Measurements from ENCODE around the gene KAT8. TPM values are rescaled to one million over a fixed set of nuclear protein-coding genes. Genes with fewer than 3 reads are reported as not detected.
"Not testable (repeated sequence)": the region's sequence is repeated elsewhere in the genome, so short reads cannot be mapped to it uniquely, and the experiment has no call there.

KAT8 gene
- total and polyA plus RNA-seq, 9 donors = 45.9 to 65.2 (median 53.2) TPM

DNA sequence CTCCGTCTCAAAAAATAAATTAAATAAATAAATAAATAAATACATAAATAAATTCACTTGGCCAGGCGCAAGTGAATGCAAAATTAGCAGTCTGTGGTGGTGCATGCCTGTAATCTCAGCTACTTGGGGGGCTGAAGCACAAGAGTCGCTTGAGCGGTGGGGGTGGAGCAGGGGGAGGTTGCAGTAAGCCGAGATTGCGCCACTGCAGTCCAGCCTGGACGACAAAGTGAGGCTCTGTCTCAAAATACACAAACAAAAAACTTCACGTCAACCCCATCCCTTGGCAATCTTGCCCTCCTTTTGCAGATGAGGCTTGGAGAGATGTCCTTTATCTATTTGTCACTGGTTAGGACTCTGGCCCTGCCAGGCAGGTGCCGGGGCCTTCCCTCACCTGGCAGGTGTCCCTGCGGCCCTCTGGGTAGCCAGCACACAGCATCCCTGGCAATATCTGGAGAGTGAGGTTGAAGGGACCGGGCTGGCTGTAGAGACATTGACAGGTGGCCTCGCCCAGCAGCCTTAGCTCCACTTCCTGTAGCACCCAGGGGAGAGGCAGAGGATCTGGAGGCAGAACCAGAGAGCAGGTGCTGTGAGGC is 28.0 kb downstream of the KAT8 start:
- H3K27ac ChIP-seq (ENCODE audit: low read length) = no peak overlapping the region
- 64% methylated on average over 2 of the region's 12 CpGs for WGBS (ENCODE audit: insufficient coverage)

DNA sequence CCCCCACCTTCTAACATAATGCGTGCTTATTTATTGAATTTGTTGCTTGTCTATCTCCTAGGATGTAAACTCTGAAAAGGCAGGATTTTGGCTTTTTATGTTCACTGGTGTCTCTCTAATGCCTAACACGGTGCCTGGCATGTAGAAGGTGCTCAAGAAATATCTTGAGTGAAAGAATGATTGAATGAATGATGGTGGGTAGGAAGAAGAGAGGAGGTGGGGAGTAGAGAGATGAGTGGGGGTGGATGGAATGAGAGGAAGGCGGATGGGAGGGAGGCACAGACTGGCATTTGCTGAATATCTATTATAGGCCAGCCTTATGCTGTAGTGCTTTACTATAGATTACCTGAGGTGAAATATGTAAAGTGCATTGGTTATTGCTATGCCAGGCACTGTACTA is 30.1 kb downstream of the KAT8 start:
- 100% methylated on average over 2 of the region's 3 CpGs for WGBS (ENCODE audit: insufficient coverage)
- Histone ChIP-seq H3K4me3 (ENCODE audit: low read length) (no peak overlapping the region), H3K36me3 (ENCODE audit: control insufficient read depth, insufficient read depth, low read length) (no peaks in the 10 kb centered on the region), H3K9me3 (replicated peaks; ENCODE audit: control insufficient read depth, low read depth, low read length) (no peaks in the 10 kb centered on the region), H3K4me1 (ENCODE audit: control insufficient read depth, insufficient read depth, low read length) (peaks cover 7% of the 10 kb centered on the region), H3K27me3 (ENCODE audit: control insufficient read depth, insufficient read depth, low read length) (peaks cover 41% of the 10 kb centered on the region), H3K27ac (ENCODE audit: low read length) (no peak overlapping the region)
- DNase-seq = no peak

More for the DNA sequence above, 28.0 kb downstream of the KAT8 start:
- H3K27me3 ChIP-seq (ENCODE audit: control insufficient read depth, insufficient read depth, low read length) = peaks cover 38% of the 10 kb centered on the region
- H3K4me1 ChIP-seq (ENCODE audit: control insufficient read depth, insufficient read depth, low read length) = peaks cover 22% of the 10 kb centered on the region
- DNase-seq = no peak
- H3K4me3 ChIP-seq (ENCODE audit: low read length) = no peak overlapping the region
- no peaks in the 10 kb centered on the region for H3K36me3 ChIP-seq (ENCODE audit: control insufficient read depth, insufficient read depth, low read length)
- no peaks in the 10 kb centered on the region for H3K9me3 ChIP-seq (replicated peaks; ENCODE audit: control insufficient read depth, low read depth, low read length)

DNA sequence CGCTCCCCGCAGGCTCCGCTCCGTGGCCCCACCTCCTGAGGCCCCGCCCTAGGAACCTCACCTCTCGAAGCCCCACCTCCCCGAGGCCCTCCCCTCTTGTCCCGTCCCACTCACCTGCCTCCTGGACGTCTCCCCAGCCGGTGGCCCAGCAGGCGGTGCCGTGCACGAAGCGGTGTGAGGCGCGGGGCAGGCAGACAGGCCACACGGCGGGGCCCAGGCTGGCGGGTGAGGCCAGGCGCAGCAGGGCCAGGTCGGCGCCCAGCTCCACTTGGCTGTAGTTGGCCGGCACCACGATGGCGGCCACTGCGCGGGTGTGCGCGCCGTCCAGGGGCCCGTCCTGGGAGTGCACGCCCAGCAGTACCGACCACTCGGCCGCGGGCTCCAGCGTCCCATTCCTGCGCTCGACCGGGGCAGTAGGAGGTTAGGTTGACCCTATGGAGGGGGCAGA is 30.8 kb downstream of the KAT8 start:
- H3K4me3 ChIP-seq (ENCODE audit: low read length) = no peak overlapping the region
- no peaks in the 10 kb centered on the region for H3K36me3 ChIP-seq (ENCODE audit: control insufficient read depth, insufficient read depth, low read length)
- no peak for DNase-seq
- peaks cover 41% of the 10 kb centered on the region for H3K27me3 ChIP-seq (ENCODE audit: control insufficient read depth, insufficient read depth, low read length)
- H3K9me3 ChIP-seq (replicated peaks; ENCODE audit: control insufficient read depth, low read depth, low read length) = no peaks in the 10 kb centered on the region
- 6% methylated on average over 39 of the region's 40 CpGs for WGBS (ENCODE audit: insufficient coverage)
- H3K4me1 ChIP-seq (ENCODE audit: control insufficient read depth, insufficient read depth, low read length) = peaks cover 3% of the 10 kb centered on the region
- H3K27ac ChIP-seq (ENCODE audit: low read length) = no peak overlapping the region

DNA sequence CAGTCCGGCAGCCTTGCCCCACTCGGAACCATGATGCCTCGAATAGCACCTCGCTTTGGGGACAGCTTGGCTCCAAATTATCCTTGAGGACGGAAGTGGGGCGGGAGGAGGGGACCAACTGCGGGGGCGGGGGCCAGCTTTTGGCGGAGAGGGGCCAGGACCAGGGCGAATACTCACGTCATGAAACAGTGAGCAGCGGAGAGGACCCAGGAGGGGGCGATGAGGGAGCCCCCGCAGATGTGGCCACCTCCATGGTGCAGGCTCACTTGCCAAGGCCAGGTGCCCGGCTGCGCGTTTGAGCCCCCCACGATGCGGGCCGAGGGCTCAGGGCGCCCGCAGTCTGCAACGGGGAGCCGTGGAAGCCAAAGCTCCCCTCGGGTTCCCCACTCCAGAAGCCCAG is 31.4 kb downstream of the KAT8 start:
- DNase-seq = no peak
- WGBS (ENCODE audit: insufficient coverage) = 65% methylated on average over 25 of the region's 25 CpGs
- no peak overlapping the region for H3K27ac ChIP-seq (ENCODE audit: low read length)
- no peak overlapping the region for H3K4me3 ChIP-seq (ENCODE audit: low read length)
- no peaks in the 10 kb centered on the region for H3K9me3 ChIP-seq (replicated peaks; ENCODE audit: control insufficient read depth, low read depth, low read length)
- no peaks in the 10 kb centered on the region for H3K36me3 ChIP-seq (ENCODE audit: control insufficient read depth, insufficient read depth, low read length)
- peaks cover 3% of the 10 kb centered on the region for H3K4me1 ChIP-seq (ENCODE audit: control insufficient read depth, insufficient read depth, low read length)
- peaks cover 41% of the 10 kb centered on the region for H3K27me3 ChIP-seq (ENCODE audit: control insufficient read depth, insufficient read depth, low read length)

DNA sequence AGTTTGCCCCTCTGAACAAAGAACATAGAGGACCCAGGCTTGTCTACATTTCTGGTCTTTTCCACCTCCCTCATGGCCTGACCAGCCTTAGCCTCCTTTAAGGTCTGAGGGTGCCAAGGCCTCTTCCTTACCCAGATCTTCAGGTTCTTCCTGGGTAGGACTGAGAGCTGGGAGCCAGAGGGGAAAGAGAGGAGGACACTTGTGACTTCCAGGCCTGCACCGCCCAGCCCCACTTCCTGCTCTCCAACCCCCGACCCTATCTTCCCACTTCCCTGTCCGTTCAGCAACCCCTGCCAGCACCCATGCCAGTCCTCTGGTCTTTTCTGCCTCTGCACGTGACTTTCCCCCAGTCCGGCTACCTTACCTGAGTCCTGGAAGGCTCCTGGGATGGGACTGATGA is 31.9 kb downstream of the KAT8 start:
- no peaks in the 10 kb centered on the region for H3K36me3 ChIP-seq (ENCODE audit: control insufficient read depth, insufficient read depth, low read length)
- DNase-seq = no peak
- H3K9me3 ChIP-seq (replicated peaks; ENCODE audit: control insufficient read depth, low read depth, low read length) = no peaks in the 10 kb centered on the region
- 72% methylated on average over 2 of the region's 5 CpGs for WGBS (ENCODE audit: insufficient coverage)
- peaks cover 3% of the 10 kb centered on the region for H3K4me1 ChIP-seq (ENCODE audit: control insufficient read depth, insufficient read depth, low read length)
- H3K4me3 ChIP-seq (ENCODE audit: low read length) = no peak overlapping the region
- peaks cover 41% of the 10 kb centered on the region for H3K27me3 ChIP-seq (ENCODE audit: control insufficient read depth, insufficient read depth, low read length)
- H3K27ac ChIP-seq (ENCODE audit: low read length) = no peak overlapping the region

DNA sequence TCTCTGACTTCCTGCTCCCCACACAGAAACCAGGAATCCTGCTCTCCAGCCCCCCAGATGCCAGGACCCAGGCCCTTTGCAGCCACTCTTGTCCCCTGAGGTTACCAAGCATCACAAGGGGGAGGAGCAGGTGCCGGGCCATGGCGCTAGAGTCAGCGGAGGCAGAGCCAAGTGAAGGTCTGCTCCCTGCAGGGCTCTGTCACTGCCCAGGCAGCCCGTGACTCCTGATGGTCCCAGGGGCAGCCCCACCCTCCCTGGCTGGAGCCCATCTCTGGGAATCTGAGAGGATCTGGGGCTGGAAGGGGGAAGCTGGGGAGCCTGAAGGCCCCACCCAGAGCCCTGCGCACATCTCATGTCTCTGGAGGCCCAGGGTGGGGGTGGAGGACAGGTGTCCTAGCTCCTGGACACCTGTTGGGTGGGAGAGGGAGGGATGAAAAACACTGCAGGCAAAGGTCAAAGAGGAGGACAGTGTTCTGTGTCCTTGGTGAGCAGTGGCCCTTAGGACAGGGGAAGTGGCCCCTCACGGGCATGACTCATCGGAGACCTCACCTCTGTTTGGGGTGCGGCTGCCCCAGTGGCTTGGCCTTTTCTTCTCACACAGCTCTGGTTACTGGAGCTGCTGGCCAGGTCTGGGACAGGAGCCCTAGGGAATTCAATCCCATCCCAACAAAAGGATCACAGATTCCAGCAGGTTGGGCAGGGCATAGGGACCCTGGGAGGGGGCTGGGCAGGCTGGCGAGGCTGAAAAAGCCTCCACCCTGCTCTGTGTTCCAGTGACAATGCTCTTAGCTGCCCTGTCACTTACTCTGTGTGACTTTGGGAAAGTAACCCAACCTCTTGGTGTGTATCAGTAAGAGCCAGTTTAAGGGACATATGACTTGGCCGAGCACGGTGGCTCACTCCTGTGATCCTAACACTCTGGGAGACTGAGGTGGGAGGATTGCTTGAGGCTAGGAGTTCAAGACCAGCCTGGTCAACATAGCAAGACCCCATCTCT is 32.7 kb downstream of the KAT8 start, which contains the start of gene PRSS36:
PRSS36 (minus strand) TSS at position 173 of the 997 bp plus-strand sequence; CDS start at position 142, 31 bp downstream.
- 54% methylated on average over 5 of the region's 11 CpGs for WGBS (ENCODE audit: insufficient coverage)
- no peak for DNase-seq
- no peaks in the 10 kb centered on the region for H3K9me3 ChIP-seq (replicated peaks; ENCODE audit: control insufficient read depth, low read depth, low read length)
- peaks cover 41% of the 10 kb centered on the region for H3K27me3 ChIP-seq (ENCODE audit: control insufficient read depth, insufficient read depth, low read length)
- no peak within 1 kb of the TSS for H3K4me3 ChIP-seq (ENCODE audit: low read length)
- H3K36me3 ChIP-seq (ENCODE audit: control insufficient read depth, insufficient read depth, low read length) = no peaks in the 10 kb centered on the region
- no peak within 1 kb of the TSS for H3K27ac ChIP-seq (ENCODE audit: low read length)
- peaks cover 3% of the 10 kb centered on the region for H3K4me1 ChIP-seq (ENCODE audit: control insufficient read depth, insufficient read depth, low read length)

DNA sequence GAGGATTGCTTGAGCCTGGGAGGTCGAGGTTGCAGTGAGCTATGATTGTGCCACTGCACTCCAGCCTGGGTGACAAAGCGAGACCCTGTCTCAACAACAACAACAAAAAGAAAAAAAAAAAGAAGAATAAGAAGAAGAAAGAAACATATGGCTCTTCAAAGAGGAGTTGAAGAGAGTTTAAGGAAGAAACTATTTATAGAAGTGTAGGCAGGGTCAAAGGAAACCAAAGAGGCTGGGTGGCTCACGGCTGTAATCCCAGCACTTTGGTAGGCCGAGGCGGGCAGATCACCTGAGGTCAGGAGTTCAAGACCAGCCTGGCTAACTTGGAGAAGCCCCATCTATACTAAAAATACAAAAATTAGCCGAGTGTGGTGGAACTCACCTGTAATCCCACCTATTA is 33.5 kb downstream of the KAT8 start:
- H3K27me3 ChIP-seq (ENCODE audit: control insufficient read depth, insufficient read depth, low read length) = peaks cover 35% of the 10 kb centered on the region
- not testable (repeated sequence) for H3K36me3 ChIP-seq (ENCODE audit: control insufficient read depth, insufficient read depth, low read length); H3K4me3 ChIP-seq (ENCODE audit: low read length); DNase-seq; H3K4me1 ChIP-seq (ENCODE audit: control insufficient read depth, insufficient read depth, low read length); H3K9me3 ChIP-seq (replicated peaks; ENCODE audit: control insufficient read depth, low read depth, low read length); H3K27ac ChIP-seq (ENCODE audit: low read length)
- WGBS (ENCODE audit: insufficient coverage) = no CpG with 5 or more reads among the region's 6 CpGs

DNA sequence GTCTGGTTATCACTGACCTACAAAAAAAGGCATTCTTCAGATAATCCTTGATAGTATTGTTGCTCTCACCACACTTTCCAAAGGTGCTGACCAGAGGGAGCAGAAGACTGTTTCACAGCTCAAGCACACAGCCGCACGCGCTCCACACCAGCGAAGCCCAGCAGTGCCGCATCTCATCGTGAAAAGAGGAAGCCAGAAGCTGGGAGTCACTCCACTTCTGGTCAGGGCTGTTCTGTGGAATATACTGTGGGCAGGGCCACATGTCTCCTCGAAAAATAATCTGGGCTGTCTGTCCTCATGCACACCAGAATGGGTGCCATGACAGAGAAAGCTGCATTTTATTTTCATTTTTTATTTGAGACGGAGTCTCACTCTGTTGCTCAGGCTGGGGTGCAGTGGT is 39.7 kb downstream of the KAT8 start:
- Histone ChIP-seq H3K27me3 (ENCODE audit: control insufficient read depth, insufficient read depth, low read length) (peaks cover 6% of the 10 kb centered on the region), H3K36me3 (ENCODE audit: control insufficient read depth, insufficient read depth, low read length) (no peaks in the 10 kb centered on the region), H3K27ac (ENCODE audit: low read length) (no peak overlapping the region), H3K4me1 (ENCODE audit: control insufficient read depth, insufficient read depth, low read length) (no peaks in the 10 kb centered on the region), H3K4me3 (ENCODE audit: low read length) (no peak overlapping the region), H3K9me3 (replicated peaks; ENCODE audit: control insufficient read depth, low read depth, low read length) (no peaks in the 10 kb centered on the region)
- no peak for DNase-seq
- 29% methylated on average over 7 of the region's 8 CpGs for WGBS (ENCODE audit: insufficient coverage)

DNA sequence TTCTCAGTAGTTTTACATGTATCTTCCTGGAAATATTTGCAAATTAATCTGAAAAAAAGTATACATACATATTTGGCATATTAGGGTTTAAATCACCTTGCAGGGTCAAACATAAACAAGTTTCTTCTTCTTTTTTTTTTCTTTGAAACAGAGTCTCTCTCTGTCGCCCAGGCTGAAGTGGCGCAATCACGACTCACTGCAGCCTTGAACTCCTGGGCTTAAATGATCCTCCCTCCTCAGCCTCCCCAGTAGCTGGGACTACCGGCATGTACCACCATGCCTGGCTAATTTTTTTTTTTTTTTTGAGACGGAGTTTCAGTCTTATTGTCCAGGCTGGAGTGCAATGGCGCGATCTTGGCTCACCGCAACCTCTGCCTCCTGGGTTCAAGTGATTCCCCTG is 49.9 kb downstream of the KAT8 start:
- no peaks in the 10 kb centered on the region for H3K27me3 ChIP-seq (ENCODE audit: control insufficient read depth, insufficient read depth, low read length)
- no peak overlapping the region for H3K27ac ChIP-seq (ENCODE audit: low read length)
- H3K9me3 ChIP-seq (replicated peaks; ENCODE audit: control insufficient read depth, low read depth, low read length) = no peaks in the 10 kb centered on the region
- H3K4me3 ChIP-seq (ENCODE audit: low read length) = no peak overlapping the region
- 78% methylated on average over 5 of the region's 8 CpGs for WGBS (ENCODE audit: insufficient coverage)
- no peaks in the 10 kb centered on the region for H3K4me1 ChIP-seq (ENCODE audit: control insufficient read depth, insufficient read depth, low read length)
- no peak for DNase-seq
- H3K36me3 ChIP-seq (ENCODE audit: control insufficient read depth, insufficient read depth, low read length) = no peaks in the 10 kb centered on the region

DNA sequence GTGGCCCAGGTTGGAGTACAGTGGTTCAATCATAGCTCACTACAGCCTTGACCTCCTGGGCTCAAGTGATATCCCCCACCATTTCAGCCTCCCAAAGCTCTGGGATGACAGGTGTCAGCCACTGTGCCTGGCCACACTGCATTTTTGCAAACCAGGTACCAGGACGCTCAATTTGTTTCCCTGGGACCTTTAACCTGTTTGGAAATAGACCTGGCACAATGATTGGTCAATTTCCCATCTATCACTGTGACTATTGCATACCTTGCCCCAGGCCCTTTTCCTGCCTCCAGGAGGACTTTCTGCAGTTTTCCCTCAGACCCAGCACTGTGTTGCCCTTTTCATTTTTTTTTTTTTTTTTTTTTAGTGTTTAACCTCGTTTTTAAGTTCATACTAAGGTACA is 51.4 kb downstream of the KAT8 start:
- Histone ChIP-seq H3K27ac (ENCODE audit: low read length) (no peak overlapping the region), H3K9me3 (replicated peaks; ENCODE audit: control insufficient read depth, low read depth, low read length) (no peaks in the 10 kb centered on the region), H3K4me3 (ENCODE audit: low read length) (no peak overlapping the region), H3K36me3 (ENCODE audit: control insufficient read depth, insufficient read depth, low read length) (no peaks in the 10 kb centered on the region), H3K27me3 (ENCODE audit: control insufficient read depth, insufficient read depth, low read length) (no peaks in the 10 kb centered on the region), H3K4me1 (ENCODE audit: control insufficient read depth, insufficient read depth, low read length) (no peaks in the 10 kb centered on the region)
- DNase-seq = no peak
- WGBS (ENCODE audit: insufficient coverage) = 75% methylated on average over 1 of the region's 2 CpGs
